SW480 (cell line): Measurements from ENCODE around the gene RGS17.
"Not testable (repeated sequence)": the region's sequence is repeated elsewhere in the genome, so short reads cannot be mapped to it uniquely, and the experiment has no call there.

Experiments
- DNase-seq: peaks from one replicate; pipeline ENCODE4 v3.0.0-alpha.2; 2016; ENCODE audit warnings: low spot score

RGS17 gene, protein sequence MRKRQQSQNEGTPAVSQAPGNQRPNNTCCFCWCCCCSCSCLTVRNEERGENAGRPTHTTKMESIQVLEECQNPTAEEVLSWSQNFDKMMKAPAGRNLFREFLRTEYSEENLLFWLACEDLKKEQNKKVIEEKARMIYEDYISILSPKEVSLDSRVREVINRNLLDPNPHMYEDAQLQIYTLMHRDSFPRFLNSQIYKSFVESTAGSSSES

DNA sequence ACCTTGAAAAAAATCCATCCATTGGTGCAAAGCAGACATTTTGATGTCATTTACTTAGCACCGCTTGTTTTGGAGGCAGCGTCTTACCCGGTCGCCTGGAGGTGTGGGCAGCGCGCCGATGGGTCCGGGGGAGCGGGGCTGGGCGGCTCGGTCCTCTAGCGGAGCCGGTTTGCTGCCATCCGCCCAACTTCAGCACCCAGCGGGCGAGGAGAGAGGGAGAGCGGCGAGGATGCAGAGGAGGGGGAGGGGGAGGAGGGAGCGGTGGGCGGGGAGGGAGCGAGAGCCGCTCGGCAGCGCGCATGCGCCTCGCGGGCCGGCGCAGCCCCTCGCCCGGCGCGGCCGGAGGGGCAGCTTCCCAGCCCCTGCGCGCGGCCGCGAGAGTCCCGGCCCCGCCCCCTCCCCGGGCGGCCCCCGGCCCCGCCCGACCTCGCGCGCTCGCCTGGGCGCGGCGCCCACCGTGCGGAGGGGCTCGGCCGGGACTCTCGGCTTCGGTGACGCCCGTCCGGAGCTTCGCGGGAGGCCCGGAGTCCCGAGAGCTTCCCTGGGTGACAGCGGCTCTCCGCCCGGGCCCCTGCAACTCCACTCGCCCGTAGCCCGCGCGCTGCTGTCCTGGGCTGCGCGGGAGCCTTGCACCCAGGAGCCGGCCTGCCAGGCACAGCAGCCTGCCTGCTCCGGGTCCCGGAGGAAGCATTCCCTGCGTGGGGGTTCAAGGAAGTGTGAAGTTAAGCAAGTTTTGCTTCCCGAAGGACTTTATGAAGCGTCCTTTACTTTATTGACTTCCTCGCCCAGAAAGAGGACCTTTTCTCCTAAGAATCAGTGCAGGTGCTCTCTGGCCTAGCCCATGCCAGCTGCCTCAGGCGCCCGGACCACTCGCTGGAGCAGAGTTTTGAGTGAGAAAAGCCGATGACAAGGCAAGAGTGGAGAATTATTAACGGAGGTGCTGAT, at the start of gene RGS17:
Gene RGS17 (minus strand): TSS at position 246 of the 945 bp plus-strand sequence. CDS start 87,264 bp downstream, outside the sequence.
- peak; percentile 14 for DNase-seq

DNA sequence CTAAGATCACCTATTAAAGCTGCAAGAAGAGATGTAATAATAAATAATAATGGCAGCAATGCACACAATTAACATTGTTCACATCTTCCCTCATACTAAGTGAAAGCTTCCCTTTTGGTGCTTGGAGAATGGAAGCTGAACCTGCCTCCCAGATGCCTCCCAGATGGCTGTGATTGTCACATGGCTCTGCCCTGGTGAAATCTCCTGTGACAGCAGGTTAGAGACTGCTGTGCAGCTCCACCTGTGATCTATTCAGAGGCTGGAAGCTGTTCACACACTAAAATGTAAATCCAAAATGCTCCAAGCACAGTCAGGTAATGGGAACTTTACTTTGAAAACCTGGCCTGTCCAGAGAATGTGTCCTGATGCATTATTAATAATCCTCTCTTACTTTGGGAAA, 41.7 kb upstream of the RGS17 start:
- DNase-seq = no peak

- no peak for DNase-seq
Observed at GRCh38 chr6:153170511-153170910, 39.4 kb upstream of the RGS17 start.

- no peak for DNase-seq
Observed at GRCh38 chr6:153167907-153168306, 36.8 kb upstream of the RGS17 start.

DNA sequence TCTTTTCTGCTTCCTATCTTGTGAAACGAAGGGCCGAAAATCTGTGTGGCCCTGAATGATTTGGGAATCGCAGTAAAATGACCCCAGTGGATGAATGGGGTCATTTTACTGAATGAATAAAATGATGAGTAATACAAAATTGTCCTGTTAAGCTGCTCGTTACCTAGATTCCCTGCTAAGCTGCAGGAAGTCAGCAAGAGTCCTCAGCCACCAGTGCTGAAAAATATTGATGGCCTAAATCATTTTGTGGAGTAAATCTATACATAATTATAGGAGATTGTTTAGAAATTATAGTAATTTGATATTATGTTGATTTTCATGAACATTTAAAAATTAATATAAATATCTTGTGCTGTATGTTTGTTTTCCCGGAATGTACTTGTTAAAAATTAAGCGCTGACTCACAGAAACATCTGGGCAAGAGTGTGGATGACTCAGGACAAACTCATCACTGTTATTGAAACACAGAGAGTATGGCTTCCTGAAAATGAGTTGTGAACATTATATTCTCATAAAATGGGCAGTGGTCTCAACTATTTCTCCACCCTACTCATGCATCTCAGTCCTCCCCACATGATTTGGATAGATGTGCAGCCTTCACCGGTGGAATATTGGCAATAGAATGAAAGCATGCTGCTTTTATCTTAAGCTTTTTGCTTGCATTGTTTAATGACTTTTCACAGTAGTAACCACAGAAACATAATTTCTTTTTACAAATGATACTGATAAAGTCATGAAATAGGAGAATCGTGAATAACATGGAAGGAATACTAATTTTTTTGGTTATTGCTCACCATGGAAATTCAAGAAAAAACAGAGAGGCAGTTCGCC, 36.2 kb upstream of the RGS17 start:
- peak; percentile 51 for DNase-seq

DNA sequence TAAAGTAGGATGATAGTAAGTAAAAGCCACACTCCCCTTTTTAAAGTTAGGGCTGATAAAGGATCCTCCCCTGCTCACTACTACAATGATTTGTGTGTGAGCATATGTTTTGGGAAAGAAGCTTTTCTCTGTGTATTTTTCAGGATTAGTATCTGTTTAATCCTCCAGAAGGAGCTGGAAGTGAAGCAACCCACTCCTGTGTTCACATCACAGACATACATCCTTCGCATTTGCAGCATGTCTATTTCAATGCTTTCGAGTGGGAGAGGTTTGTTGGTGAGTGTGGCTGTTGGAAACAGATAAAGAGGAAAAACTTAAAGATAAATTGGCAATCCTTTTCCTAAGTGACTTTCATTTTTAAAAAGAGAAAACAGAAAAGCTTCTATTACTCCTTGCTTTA, 31.6 kb upstream of the RGS17 start:
- no peak for DNase-seq

DNA sequence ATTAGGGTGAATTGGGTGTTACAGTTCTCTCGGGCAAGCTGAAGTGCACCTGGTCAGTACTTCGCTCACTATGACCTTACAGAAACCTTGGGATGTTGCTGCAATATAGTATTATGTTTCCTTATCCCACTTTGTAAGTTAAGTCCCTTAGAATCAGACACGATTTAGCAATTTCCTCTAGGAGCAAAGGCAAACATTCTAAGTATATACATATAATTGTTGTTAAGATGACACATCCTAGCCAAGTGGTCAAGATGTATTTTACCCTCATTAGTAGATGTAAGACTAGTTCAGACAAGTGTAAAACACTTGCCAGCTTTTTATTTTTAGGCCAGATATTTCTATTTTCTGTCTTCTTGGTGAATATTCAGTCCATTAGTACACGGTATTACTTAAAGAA, 31.1 kb upstream of the RGS17 start:
- DNase-seq = no peak

GRCh38 chr6:153160221-153160620, 29.1 kb upstream of the RGS17 start:
- DNase-seq = no peak

- peak; percentile 32 for DNase-seq
Observed at GRCh38 chr6:153150752-153151440, 19.8 kb upstream of the RGS17 start.

- no peak for DNase-seq
Observed at GRCh38 chr6:153150371-153150751, 19.3 kb upstream of the RGS17 start.

- DNase-seq = no peak
Observed at GRCh38 chr6:153149891-153150290, 18.8 kb upstream of the RGS17 start.

- DNase-seq = no peak
Observed at GRCh38 chr6:153146413-153146812, 15.3 kb upstream of the RGS17 start.

- no peak for DNase-seq
Observed at GRCh38 chr6:153145591-153145990, 14.5 kb upstream of the RGS17 start.

DNA sequence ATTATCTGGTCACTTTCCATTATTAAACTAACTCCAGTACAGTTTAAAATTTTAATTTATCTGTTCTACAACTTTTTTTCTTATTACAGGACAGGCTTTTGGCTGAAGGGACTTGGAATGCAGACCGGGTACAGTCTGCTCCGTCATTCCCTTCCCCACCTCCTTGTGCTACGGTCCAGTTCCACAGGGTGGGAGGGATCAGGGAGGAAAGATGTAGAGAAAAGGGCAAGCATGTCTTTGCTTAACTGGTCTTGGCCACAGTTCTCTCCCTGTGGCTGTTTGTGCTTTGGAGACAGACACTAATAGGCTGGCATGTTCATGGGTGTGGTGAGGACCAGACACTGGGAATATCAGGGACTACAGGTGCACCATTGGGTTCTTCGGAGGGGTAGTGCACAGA, 12.1 kb upstream of the RGS17 start:
- DNase-seq = no peak

GRCh38 chr6:153140299-153140698, 9.2 kb upstream of the RGS17 start:
- DNase-seq = no peak

DNA sequence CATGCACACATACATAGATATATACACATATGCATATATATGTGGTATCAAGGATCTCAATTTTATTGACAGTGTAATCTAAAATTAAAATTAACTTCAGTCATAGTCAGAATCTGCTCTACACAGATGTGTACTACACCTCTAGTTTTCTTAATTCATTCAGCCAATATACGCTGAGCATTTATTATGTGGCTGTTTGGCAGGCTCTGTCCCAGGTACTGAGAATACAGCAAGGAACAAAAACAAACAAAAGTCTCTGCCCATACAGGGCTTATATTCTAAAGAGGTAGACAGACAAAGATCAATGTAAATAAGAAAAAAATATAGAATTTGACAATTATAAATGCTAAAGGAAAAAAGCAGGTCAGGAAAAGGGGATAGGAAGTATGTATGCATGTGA, 7.8 kb upstream of the RGS17 start:
- DNase-seq = no peak

DNA sequence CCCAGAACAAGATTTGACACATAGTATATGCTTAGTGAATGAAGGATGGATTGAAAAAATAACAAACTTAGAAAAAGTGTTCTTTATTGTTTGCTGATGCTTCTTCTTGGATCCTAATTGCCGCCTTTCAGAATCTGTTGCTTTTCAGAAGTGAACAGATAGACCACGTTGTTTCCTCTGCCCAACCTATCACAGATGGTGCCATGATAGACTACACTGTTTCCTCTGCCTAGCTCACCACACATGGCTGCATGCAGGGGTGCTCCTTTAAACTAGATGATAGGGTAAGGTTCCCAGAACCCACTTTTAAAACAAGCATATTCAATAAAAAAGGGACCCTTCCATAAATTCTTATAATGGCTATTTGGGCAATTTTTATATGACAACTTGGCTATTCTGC, 4.6 kb upstream of the RGS17 start:
- no peak for DNase-seq

- DNase-seq = not testable (repeated sequence)
Observed at GRCh38 chr6:153133667-153134066, 2.6 kb upstream of the RGS17 start.

DNA sequence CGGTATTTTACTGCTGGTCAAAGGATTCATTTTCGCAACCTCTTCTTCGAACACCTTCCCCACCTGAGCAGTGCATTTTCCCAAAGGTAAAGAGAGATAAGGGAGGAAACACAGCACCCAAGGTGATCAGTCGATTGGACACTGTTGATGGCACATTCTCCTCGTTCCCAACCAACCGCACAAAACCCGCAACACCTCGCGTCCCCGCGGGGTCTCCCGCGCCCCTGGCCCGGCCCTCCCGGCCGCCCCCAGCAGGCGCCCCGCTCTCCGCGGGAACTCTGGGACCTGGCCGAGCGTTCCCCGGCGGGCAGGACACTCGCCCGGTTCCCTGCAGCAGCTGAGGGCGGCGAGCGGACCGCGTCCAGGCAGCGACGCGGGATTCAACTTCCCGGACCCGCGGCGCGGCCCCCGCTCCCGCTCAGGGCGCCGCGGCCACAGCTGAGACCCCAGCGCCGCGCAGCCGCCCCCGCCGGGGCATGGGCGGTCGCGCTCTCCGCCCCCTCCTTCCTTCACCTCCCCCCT, 506 bp downstream of the RGS17 start:
- no peak for DNase-seq

DNA sequence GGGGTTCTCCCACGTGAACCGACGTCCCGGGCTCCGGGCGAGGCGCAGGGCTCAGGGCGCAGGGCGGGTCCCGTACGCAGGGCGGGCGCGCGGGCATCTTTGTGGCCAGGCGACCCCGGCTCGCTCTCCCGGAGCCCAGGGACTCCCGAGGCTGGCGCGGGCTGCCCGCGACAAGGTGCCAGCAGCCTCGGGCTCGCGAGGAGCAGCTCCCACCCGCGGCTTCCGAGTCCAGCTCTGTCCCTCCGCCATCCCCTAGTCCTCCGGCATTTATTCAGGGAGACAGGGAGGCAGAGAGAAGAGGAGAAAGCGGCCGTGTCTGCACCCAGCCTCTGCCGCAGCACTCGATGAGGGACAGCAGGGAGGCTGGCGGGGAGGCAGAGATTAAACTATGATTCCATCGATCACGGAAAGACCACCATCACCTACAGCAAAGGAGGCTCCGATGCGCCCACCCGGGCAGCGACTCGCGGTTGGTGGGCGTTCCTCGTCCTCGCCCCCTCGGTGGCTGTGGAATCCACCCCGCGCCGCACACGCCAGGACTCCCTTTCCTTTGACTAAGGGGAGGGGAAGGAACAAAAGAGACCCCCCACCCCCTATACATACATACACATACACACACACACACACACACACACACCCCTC, 1.1 kb downstream of the RGS17 start:
- no peak for DNase-seq

DNA sequence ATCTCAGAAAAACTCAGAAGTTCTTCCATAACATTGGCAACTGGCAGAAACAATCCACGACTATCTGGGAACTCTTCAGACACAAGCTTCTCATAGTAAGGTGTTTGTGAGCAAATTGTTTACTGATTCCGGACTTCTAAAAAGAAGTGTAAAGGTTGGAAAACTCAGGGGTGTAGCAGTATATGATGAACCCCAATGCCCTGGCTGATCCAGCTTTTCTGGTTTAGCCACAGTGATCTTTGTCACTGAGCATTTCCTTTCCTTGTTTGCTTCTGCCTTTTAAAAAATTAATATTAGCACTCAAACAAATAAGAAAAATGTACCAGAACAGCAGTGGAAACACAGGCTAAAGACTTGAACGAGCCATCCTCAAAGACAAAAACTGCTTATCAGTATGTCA, 4.9 kb downstream of the RGS17 start:
- DNase-seq = no peak
